A549 (cell line): ENCODE data around the gene ACTG2. TPM values are rescaled to one million over a fixed set of nuclear protein-coding genes. Genes with fewer than 3 reads are reported as not detected.

Experiments
- ATAC-seq, 2 experiments: fragments of 200-7000 bp in 1 of 2; fragments of >200 bp in 1 of 2; cut with Nextera tagmentation in 1 of 2; cut with Tn5 transposase in 1 of 2; 3 replicates each; pipeline versions ENCODE4 v1.8.0 to v1.9.1; 2018 to 2020; ENCODE audit warnings: mild to moderate bottlenecking in 1 of 2, moderate library complexity in 1 of 2
- CTCF ChIA-PET: fragments of 300-600 bp; sonication (Branson Sonifier 250); formaldehyde crosslinking; extraction: SDS; loops from one replicate; lab custom pipeline; 2021; ENCODE audit warnings: antibody characterized with exemption, inconsistent platforms; lab: Yijun Ruan, JAX
- POLR2A ChIA-PET: fragments of 350-600 bp; formaldehyde crosslinking; extraction: SDS; loops from one replicate; lab custom pipeline; 2021; ENCODE audit warnings: antibody characterized with exemption, inconsistent platforms; lab: Yijun Ruan, JAX
- DNase-seq, 2 experiments: peaks; one replicate each; pipeline versions ENCODE4 v3.0.0 to v3.0.0-alpha.2; 2011 to 2016; ENCODE audit warnings: low read depth in 1 of 2, low spot score in 1 of 2
- FAIRE-seq: peaks from 2 replicates; lab custom pipeline; 2011; peaks lifted over from hg19 to GRCh38; lab: Jason Lieb, UNC
- H3K27ac ChIP-seq, 2 experiments: fragments of >200 bp; sonication (Bioruptor Twin); formaldehyde crosslinking; 3 replicates each; pipeline ENCODE4 v1.5.1; 2016 to 2017
- H3K4me1 ChIP-seq: fragments of >200 bp; sonication (Bioruptor Twin); formaldehyde crosslinking; 3 replicates; pipeline ENCODE4 v1.6.1; 2016
- H3K4me2 ChIP-seq: fragments of >200 bp; sonication (Bioruptor Twin); formaldehyde crosslinking; 3 replicates; pipeline ENCODE4 v1.6.1; 2016
- H3K4me3 ChIP-seq: fragments of >200 bp; sonication (Bioruptor Twin); formaldehyde crosslinking; 3 replicates; pipeline ENCODE4 v1.5.1; 2016
- H3K9me3 ChIP-seq: fragments of >200 bp; sonication (Bioruptor Twin); formaldehyde crosslinking; 3 replicates; pipeline ENCODE4 v1.6.1; 2016
- CBX8 ChIP-seq: fragments of 200-600 bp; sonication (generic); IDR thresholded peaks from 2 replicates; pipeline ENCODE4 v1.6.1; 2016
- CEBPB ChIP-seq, 2 experiments: fragments of >200 bp in 1 of 2; sonication (Bioruptor Twin) in 1 of 2; formaldehyde crosslinking in 1 of 2; IDR thresholded peaks; 2 replicates each; pipeline ENCODE4 v1.6.1; 2012 to 2016
- EHF ChIP-seq: fragments of 250-450 bp; sonication (Bioruptor Pico); IDR thresholded peaks from 2 replicates; pipeline ENCODE4 v1.5.0; 2020; ENCODE audit warnings: mild to moderate bottlenecking
- ELK1 ChIP-seq: fragments of 150-350 bp; IDR thresholded peaks from 2 replicates; pipeline ENCODE4 v1.6.1; 2014; ENCODE audit warnings: low read depth, mild to moderate bottlenecking, low read length
- NPAS2 ChIP-seq: fragments of 250-450 bp; sonication (Bioruptor Pico); IDR thresholded peaks from 2 replicates; pipeline ENCODE4 v1.8.0; 2022; ENCODE audit warnings: mild to moderate bottlenecking, moderate library complexity, borderline replicate concordance
- POLR2AphosphoS2 ChIP-seq: conservative IDR thresholded peaks from 2 replicates; pipeline ENCODE4 v1.6.1; 2012; ENCODE audit warnings: low read length, improper control_type of control experiment, inconsistent platforms
- RFX5 ChIP-seq: fragments of 450-650 bp; IDR thresholded peaks from 2 replicates; pipeline ENCODE4 v1.7.1; 2014; ENCODE audit warnings: antibody characterized with exemption, mild to moderate bottlenecking, moderate library complexity
- RNF2 ChIP-seq: fragments of 200-600 bp; sonication (generic); IDR thresholded peaks from 2 replicates; pipeline ENCODE4 v1.6.1; 2016; ENCODE audit warnings: low read depth, mild to moderate bottlenecking, antibody characterized with exemption, moderate library complexity, borderline replicate concordance
- TP53 ChIP-seq: fragments of 250-450 bp; sonication (Bioruptor Pico); IDR thresholded peaks from 2 replicates; pipeline ENCODE4 v1.5.0; 2021; ENCODE audit warnings: mild to moderate bottlenecking, moderate library complexity
- ZSCAN20 ChIP-seq: fragments of 250-450 bp; sonication (Bioruptor Pico); IDR thresholded peaks from 2 replicates; pipeline ENCODE4 v1.8.0; 2022; ENCODE audit warnings: mild to moderate bottlenecking, moderate library complexity
- WGBS: methylation state at CpG from one replicate; pipeline ENCODE4 v1.1.6; 2017; ENCODE audit errors: missing lambda C conversion rate; 5-methylcytosine and 5-hydroxymethylcytosine counted together
- polyA plus RNA-seq, 4 experiments: library from polyadenylated mRNA; depleted of rRNA in 3 of 4; stranded (reverse); fragments of >200 nt; fragmentation: RNase III in 1 of 4; extraction: RNeasy Plus Mini Kit Qiagen cat#74134 plus additional on column Dnase treatment in 1 of 4; gene quantifications; 2 replicates in 3 of 4; 3 replicates in 1 of 4; pipeline ENCODE4 v1.2.3, GENCODE V29; 2011 to 2017
- small RNA-seq, 6 experiments: library from RNA; depleted of rRNA; stranded (forward); fragments of <200 nt; gene quantifications; one replicate each; pipeline ENCODE3, GENCODE V24; 2012

Gene ACTG2
- polyA plus RNA-seq, 2 of the 4 experiments (the other 2 are of a cell fraction), result 0.04 to 0.26 TPM

GRCh38 chr2:73969356-73969755 lies 76.5 kb downstream of the ACTG2 start:
- WGBS, result 73% methylated on average over 4 of the region's 4 CpGs
- peaks cover 10% of the 10 kb centered on the region; the same call in 2 of the 3 replicates for H3K4me1 ChIP-seq
- no peak overlapping the region for H3K4me2 ChIP-seq
- CTCF ChIA-PET, result no interaction called here
- FAIRE-seq, result no peak
- TF ChIP-seq NPAS2 (no peak), TP53 (no peak), ELK1 (no peak), RFX5 (no peak), CEBPB (IDR thresholded peaks at IDR 0.05) (no peak), ZSCAN20 (CRISPR knock-in tag) (no peak), CBX8 (no peak), RNF2 (no peak), POLR2AphosphoS2 (no peak), EHF (CRISPR knock-in tag) (no peak)
- no peak for ATAC-seq
- POLR2A ChIA-PET, result no interaction called here
- no peak overlapping the region for H3K4me3 ChIP-seq
- DNase-seq, result no peak
- no peak overlapping the region for H3K27ac ChIP-seq
- no peaks in the 10 kb centered on the region for H3K9me3 ChIP-seq

Small RNA genes within 50 kb of the gene (small RNA-seq; reads per million reads assigned to genes)
- 0 to 0.19 (median 0) reads per million in 6 experiments for gene RNA5SP97

Other genes starting within 250 kb of the ACTG2 start
- 97.4 and 115 TPM in 2 replicates for gene TPRKB, start 155.7 kb upstream of the ACTG2 start, polyA plus RNA-seq (2011; rRNA removed)
- 138 to 167 TPM (median 144 TPM) in 3 replicates for gene TPRKB, start 155.7 kb upstream of the ACTG2 start, polyA plus RNA-seq (2017; fragmentation: RNase III; extraction: RNeasy Plus Mini Kit Qiagen cat#74134 plus additional on column Dnase treatment)
- gene DUSP11, start 112.9 kb upstream of the ACTG2 start, polyA plus RNA-seq (2011; rRNA removed), result 42.1 and 54.8 TPM in 2 replicates
- gene DUSP11, start 112.9 kb upstream of the ACTG2 start, polyA plus RNA-seq (2017; fragmentation: RNase III; extraction: RNeasy Plus Mini Kit Qiagen cat#74134 plus additional on column Dnase treatment), result 26.2 to 26.7 TPM (median 26.5 TPM) in 3 replicates
- not detected in 2 replicates for gene C2orf78, start 108.8 kb upstream of the ACTG2 start, polyA plus RNA-seq (2011; rRNA removed)
- not detected in 3 replicates for gene C2orf78, start 108.8 kb upstream of the ACTG2 start, polyA plus RNA-seq (2017; fragmentation: RNase III; extraction: RNeasy Plus Mini Kit Qiagen cat#74134 plus additional on column Dnase treatment)
- gene STAMBP, start 64.0 kb upstream of the ACTG2 start, polyA plus RNA-seq (2011; rRNA removed), result 86.1 and 96.3 TPM in 2 replicates
- gene STAMBP, start 64.0 kb upstream of the ACTG2 start, polyA plus RNA-seq (2017; fragmentation: RNase III; extraction: RNeasy Plus Mini Kit Qiagen cat#74134 plus additional on column Dnase treatment), result 42.1 to 45.6 TPM (median 44.4 TPM) in 3 replicates
- 145 and 185 TPM in 2 replicates for gene DGUOK, start 33.9 kb downstream of the ACTG2 start, polyA plus RNA-seq (2011; rRNA removed)
- 128 to 131 TPM (median 129 TPM) in 3 replicates for gene DGUOK, start 33.9 kb downstream of the ACTG2 start, polyA plus RNA-seq (2017; fragmentation: RNase III; extraction: RNeasy Plus Mini Kit Qiagen cat#74134 plus additional on column Dnase treatment)
- 6.1 and 7.5 TPM in 2 replicates for gene TET3, start 91.9 kb downstream of the ACTG2 start, polyA plus RNA-seq (2011; rRNA removed)
- 4.5 to 5.2 TPM (median 4.6 TPM) in 3 replicates for gene TET3, start 91.9 kb downstream of the ACTG2 start, polyA plus RNA-seq (2017; fragmentation: RNase III; extraction: RNeasy Plus Mini Kit Qiagen cat#74134 plus additional on column Dnase treatment)